Effector CD8-positive, alpha-beta T cell (primary cell): ENCODE measurements around the gene TRIM9.
"Not testable (repeated sequence)": the region's sequence is repeated elsewhere in the genome, so short reads cannot be mapped to it uniquely, and the experiment has no call there.

Source experiments
- DNase-seq: peaks from one replicate; lab custom pipeline; 2025; lab: John Stamatoyannopoulos, UW

TRIM9 gene

DNA sequence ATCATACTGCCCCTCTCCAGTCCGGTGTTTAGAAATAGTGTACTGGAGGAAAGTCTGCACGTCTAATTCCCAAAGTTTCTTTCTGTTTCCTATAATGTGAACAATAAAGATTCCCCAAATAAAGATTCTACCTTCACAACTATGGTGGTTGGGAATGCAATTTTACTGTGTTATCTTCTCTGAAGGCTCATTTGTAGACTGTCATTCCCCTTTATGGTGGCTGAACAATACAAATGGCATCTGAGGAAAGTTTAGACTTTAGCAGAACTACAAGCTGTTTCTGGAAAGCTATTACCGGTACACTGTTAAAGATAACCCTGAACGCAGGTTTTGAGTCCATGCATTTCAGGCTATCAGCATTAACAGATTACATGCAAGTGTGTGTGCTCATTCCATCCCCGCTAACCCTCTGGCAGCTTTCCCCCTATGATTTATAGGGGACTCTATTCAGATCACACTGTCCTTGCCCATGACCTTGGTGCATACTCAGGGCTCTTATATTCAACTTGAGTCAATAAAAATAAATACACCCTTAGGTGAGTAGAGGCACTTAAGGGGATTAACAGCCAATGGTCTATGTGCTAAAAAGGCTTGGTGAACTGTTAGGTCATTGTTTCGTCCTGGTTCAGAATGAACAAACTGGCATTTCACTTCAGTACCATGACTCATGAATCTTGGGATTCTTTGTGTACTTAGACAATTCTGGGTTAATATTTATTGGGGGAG, 89.9 kb downstream of the TRIM9 start:
- no peak for DNase-seq

DNA sequence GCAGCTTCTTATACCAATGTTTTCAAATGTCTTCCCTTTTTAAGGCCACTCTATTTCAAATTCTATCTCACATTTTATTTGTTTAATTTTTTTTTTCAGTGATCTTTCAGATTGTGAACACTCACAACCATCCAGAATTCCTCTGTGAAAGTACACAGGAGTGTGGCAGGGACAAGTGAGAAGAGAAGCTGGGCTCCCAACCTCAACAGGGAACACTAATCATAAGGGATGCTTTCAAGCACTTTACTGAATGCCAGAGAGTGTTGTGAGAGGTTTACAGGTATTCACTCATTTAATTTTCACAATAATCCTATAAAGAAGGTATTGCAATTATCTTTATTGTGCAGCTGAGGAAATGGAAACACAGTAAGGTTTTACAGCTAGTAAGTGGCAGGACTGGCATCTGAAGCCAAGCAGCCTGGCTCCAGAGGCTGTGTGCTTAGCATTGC, 90.5 kb downstream of the TRIM9 start:
- DNase-seq: no peak

DNA sequence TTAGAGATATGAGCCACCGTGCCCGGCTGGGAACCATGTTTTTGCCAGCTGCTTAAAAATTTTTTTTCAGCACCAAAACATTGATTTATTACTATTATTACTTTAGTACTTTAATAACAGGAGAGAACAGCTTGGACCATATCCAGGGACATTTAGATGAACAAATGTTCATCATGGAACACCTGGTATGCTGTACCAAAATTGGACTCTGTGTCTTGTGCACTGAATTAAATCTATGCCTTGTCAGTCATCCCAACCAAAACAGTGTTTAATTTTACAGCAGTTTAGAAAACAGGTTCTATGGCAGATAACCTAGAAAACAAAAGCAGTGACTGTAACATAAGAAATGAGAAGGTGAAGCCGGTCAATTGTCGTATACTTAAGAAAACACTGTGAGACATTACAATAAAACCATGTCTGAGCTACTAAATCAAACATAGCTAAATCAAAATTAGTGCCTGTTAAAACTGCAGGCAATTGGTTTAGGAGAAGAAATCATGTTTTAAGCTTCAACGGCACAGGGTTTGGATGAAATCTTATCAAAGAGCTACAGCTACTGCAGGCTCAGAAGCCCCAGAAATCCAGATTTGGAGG, 92.4 kb downstream of the TRIM9 start:
- DNase-seq: no peak

DNA sequence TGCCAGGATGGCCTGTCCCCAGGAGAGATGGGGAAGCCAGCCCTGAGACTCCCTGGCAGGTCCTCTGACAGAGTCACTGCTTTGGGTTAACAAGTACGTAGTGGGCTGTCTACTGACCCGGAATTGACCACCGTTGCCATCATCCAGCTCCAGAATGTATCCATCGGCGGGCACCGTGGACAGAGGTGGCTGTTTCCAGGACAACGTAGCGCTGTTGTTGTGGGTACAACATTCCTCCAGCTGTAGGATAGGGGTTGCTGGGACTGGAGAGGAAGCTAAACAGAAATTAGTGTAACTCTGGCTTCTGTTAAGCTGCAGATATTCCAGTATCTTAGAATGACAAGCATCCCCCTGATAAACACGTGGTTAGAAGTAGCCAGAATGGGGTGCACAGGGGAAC, 94.3 kb downstream of the TRIM9 start:
- no peak for DNase-seq

- no peak for DNase-seq
These were observed 95.2 kb downstream of the TRIM9 start for GRCh38 chr14:50999726-51000125.

- no peak for DNase-seq
These were observed 96.3 kb downstream of the TRIM9 start for GRCh38 chr14:50998612-50999011.

DNA sequence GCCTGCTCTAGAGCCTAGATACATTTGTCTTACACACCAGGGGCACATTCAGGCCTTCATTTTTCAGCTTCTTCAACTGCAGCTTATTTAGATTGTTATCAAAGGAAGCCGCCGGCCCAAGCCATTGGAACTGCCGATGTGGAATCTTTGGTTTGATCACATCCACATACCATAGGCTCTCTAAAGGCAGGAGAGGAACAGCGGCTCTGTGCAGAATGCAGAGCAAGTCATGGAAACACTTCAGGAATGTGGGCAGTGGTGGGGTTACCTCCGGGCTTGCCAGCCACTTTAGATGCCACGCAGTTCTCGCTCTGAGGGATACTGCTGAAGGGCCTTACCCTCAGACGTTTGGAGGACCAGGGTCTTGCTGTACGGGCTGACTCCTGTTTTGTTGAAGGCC, 97.2 kb downstream of the TRIM9 start:
- DNase-seq: no peak

DNA sequence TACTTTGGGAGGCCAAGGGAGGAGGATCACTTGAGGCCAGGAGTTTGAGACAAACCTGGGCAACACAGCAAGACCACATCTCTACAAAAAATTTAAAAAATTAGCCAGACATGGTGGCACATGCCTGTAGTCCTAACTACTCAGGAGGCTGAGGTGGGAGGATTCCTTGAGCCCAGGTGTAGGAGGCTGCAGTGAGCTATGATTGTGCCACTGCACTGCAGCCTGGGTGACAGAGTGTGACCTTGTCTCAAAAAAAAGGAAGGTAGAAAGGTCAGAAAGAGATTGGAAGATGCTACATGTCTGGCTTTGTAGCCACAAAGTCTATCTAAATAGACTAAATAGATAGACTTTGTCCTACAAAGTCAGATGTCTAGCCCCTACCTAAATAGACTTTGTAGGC, 100.7 kb downstream of the TRIM9 start:
- DNase-seq: not testable (repeated sequence)

DNA sequence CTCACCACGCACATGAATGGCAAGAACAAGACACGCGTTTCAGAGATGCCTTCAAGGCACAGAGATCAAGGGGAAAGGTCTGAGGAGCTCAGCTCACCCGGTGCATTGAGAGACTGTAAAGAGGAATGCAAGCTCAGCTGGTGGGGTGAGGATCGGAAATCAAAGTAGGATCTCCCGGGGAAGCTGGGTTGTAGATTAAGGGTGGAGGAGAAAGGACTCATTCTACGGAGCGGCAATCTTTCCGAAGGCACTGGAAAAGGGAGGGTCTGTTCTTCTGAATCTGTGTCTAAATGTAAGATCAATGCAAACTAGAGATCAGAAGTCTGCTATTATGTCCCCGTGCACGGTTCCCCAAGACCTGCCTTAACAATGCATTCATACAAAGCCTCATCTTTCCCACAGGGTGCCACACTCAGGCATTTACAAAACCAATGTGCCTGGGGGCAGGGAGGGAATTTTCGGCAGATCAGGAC, 109.0 kb downstream of the TRIM9 start:
- no peak for DNase-seq

DNA sequence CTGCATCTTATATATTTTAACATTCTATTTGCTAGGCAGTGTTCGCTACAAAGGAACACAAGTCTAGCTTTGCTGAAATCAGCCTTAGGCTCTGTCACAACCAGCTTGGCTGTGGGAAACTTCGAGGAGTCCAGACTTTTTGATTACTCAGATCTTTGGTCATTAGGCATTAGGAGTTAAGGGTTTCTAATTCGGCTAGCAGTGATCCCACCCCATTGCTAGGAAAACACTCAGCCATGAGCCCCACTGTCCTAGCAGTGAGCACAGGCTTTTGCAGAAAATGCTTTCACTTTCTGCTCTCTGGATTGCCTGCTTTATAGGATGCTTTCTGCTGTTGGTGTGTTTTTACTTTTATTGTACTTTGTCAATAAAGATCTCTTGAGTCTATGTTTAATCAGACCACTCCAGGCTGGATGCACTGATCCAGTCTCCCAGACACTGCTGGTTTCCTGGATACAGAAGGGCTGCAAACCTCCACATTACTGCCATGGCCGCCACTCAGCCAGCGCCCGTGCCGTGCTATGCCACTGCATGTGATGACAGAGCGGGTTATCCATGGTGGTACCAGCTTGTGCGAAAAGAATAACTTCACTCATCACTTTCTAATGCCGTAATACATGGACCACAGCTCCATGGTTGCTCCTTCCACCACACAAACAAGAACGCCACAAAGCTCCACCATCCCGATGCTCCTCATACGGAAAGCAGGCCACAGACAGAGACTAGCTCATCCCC, 109.6 kb downstream of the TRIM9 start:
- DNase-seq: no peak

DNA sequence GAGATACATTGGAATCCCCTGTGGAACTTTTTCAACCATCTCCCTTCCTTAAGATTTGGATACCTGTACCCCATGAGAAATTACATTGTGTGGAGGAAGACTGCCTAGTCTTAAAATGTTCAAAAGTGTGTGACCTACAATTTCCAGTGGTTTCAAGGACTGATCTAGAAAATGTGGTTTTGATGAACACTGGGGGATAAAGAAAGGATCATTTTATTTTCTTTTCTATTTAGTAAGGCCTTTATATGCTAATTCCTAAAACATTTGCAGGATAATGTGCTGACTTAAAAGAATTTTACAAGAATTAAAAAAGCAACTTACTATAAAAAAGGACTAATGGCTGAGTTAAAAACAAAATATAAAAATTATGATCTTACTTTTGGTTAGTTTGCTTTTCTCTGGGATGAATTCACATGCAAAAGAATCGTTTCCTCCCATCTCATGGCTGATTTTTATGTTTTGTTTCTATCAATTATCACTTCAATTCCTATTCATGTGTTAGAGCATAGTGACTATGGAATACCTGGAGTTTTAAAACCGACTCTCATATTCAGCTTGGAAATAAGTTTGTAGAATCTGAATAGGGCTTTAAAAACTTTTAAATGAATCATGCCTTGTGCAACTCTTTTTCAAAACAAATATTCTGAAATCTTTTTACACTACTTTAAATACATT, 110.7 kb downstream of the TRIM9 start:
- no peak for DNase-seq

- DNase-seq: no peak
These were observed 114.7 kb downstream of the TRIM9 start for GRCh38 chr14:50979941-50980850.

DNA sequence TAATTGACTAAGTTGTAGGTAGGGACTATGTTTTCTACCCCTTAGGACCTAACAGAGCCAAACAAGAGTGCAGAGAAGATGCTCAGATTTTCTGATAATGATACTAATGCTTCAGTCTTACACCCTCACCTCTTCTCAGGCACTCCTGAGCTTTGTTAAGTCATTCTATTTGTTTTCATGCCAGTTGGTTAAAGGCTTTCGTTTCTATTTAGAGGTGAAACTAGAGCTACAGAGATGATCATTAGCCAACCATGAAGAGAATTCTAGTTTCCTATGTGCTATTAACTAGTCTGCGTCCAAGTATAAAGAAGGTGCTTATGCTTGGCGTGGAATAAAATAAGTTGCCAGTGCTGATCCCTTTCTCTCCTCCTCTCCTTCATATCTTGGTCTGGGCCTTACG, 116.0 kb downstream of the TRIM9 start:
- DNase-seq: no peak

DNA sequence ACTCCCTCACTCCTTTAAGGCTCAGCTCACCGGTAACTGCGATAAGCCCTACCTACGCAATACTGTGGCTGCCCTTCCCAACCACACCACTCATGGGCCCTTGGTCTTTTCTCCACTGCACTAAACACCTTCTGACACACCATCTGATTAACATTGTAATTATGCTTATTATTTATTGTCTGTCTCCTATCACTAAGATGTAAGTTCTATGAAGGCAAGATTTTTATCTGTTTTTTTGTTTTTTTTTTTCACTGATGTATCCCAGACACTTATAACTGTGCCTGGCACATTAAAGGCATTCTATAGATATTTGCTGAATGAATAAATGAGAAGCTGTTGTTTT, 116.4 kb downstream of the TRIM9 start:
- no peak for DNase-seq

GRCh38 chr14:50977863-50978528, 116.9 kb downstream of the TRIM9 start:
- no peak for DNase-seq

GRCh38 chr14:50974118-50974517, 120.8 kb downstream of the TRIM9 start:
- no peak for DNase-seq

DNA sequence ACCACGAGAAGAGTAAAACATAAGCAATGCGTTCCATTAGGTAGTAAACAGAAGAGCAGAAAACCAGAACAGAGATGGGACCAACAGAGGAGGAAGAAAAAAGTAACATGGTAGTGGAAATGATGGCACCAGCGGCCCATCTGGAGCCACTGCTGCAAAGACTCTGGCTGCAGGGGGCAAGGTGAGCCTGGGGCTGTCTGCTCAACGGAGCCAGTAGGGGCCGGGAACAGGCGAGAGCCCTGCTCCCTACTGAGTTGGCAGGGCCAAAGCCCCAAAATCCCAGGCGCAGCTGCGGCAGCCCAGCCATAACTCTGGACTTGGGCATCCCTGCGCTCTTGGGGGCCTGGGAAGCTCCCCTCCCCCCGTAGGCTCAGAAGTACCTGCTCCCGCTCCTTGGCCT, 122.2 kb downstream of the TRIM9 start:
- DNase-seq: no peak

DNA sequence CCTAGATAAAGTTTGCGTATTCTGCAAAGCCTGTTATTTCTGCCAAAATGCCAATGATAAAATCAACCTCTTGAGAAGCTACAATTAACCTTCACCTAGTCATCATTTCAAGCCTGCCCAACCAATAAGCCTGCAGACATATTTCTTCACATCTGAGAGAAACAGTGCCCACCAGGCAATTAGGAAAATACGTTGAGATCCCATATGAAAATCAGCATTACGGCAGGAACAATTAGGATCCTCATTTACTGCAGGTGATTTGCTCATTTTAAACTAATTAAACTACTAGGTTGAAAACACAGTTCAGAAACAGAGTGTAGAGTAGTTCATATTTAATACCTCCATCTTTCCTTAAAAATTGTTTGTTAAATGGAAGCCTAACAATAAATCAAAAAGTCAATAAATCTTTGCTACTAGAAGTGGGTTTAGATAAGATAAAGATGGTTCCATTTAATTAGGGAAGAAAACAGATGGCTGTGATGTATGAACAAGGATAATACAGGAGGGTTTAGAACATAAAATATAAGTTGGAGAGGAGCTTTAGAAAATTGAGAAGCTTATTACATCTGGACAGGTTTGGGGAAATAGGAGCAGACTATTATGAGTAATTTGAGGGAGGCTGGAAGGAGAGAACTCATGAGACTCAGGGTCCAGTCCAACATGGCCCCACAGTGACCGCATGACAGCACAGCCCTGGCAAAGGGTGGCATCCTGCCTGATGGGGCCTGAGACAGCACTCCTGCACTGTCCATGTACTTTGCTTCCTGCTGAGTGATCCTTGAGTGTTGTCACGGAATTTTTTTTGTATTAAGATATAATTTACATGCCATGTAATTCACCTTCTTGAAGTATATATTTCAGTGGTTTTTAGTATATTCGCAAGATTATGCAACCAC, 123.8 kb downstream of the TRIM9 start:
- no peak for DNase-seq

DNA sequence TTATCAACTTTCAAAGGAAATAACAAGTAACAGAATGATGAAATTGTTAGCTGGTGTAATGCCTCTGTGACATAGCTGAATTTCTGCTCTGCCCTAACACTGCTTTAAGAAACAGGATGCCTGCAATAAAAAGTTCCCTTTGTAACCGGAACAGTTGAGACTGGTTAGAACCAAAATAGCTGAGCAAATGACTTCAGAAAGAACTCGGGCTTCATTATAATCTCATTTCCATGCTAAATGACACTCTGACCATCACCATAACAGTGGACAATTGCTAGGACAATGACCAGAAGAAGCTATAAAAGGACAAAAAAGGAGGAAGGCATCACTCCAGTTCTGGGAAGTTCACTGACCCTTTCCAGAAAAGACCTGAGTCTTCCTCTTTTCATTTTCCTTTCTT, 127.1 kb downstream of the TRIM9 start:
- no peak for DNase-seq

DNA sequence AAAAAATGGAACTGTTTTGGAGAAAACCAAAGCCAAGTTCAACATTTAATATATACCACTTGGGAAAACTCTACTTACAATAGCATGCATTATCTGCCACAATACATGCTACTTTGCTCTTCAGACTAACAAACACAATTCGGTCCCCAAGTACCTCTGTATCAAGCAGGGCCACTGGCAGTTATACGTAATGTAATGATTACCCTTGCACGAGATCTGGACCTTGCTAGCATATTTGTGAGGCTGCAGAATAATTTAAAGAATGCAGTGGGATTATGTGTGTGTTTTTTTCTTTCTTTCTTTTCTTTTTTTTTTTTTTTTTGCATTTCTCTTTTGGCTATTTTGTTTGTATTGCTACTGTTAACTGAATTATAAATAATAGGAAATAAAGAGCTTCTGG, 127.8 kb downstream of the TRIM9 start:
- no peak for DNase-seq
